ENCODE measurements around the gene CMIP.

GRCh38 chr16:81565321-81566028 is 120.9 kb downstream of the CMIP start:
- TF ChIP-seq CTCF (IDR thresholded peaks at IDR 0.05) (no peak), POLR2A (IDR thresholded peaks at IDR 0.05) (no peak)

Data from right lobe of liver (tissue), 4 donors.